Fibroblast of pulmonary artery (primary cell): Measurements from ENCODE around the gene UBXN2A.
"Not testable (repeated sequence)": the region's sequence is repeated elsewhere in the genome, so short reads cannot be mapped to it uniquely, and the experiment has no call there.

Source experiments
- DNase-seq: peaks from one replicate; pipeline ENCODE4 v3.0.0-alpha.2; 2010; ENCODE audit warnings: low read depth
- H3K4me3 ChIP-seq: replicated peaks from 2 replicates; pipeline ENCODE4 v1.5.1; 2011; ENCODE audit warnings: low read depth, mild to moderate bottlenecking, control low read depth, low read length, moderate library complexity
- CTCF ChIP-seq: IDR thresholded peaks from 2 replicates; pipeline ENCODE4 v1.5.1; 2011; ENCODE audit warnings: mild to moderate bottlenecking, control low read depth, low read length, inconsistent platforms; ENCODE audit errors: missing control alignments

UBXN2A gene

GRCh38 chr2:24024996-24025663 lies 84.9 kb downstream of the UBXN2A start:
- no peak for DNase-seq

GRCh38 chr2:24026233-24026632 lies 86.0 kb downstream of the UBXN2A start:
- H3K4me3 ChIP-seq, result no peak overlapping the region
- no peak for DNase-seq
- no peak for TF ChIP-seq CTCF

More at GRCh38 chr2:24024996-24025663, 84.9 kb downstream of the UBXN2A start:
- no peak overlapping the region for H3K4me3 ChIP-seq
- no peak for TF ChIP-seq CTCF

- no peak for TF ChIP-seq CTCF
- no peak for DNase-seq
- H3K4me3 ChIP-seq, result no peak overlapping the region
Measured at GRCh38 chr2:24038786-24039499, 98.7 kb downstream of the UBXN2A start.

- no peak overlapping the region for H3K4me3 ChIP-seq
- TF ChIP-seq CTCF, result no peak
- no peak for DNase-seq
Measured at GRCh38 chr2:24040511-24040910, 100.2 kb downstream of the UBXN2A start.

- not testable (repeated sequence) for H3K4me3 ChIP-seq, DNase-seq
Measured at GRCh38 chr2:24043133-24043532, 102.9 kb downstream of the UBXN2A start.

GRCh38 chr2:24045511-24046508 lies 105.5 kb downstream of the UBXN2A start:
- TF ChIP-seq CTCF, result no peak
- no peak for DNase-seq
- peak overlapping the region; percentile 93 for H3K4me3 ChIP-seq

GRCh38 chr2:24046599-24046929 lies 106.3 kb downstream of the UBXN2A start:
- no peak for TF ChIP-seq CTCF
- peak overlapping the region; percentile 93 for H3K4me3 ChIP-seq
- DNase-seq, result peak; percentile 6
